HFF-Myc (cell line): ENCODE measurements around the gene HSCB.

Experiments
- DNase-seq: peaks from one replicate; pipeline ENCODE4 v3.0.0-alpha.2; 2011; ENCODE audit warnings: low read depth; ENCODE audit errors: extremely low read depth
- H3K4me3 ChIP-seq: replicated peaks from 2 replicates; pipeline ENCODE4 v1.5.1; 2011; ENCODE audit warnings: low read depth, mild to moderate bottlenecking, control low read depth, low read length
- TF ChIP-seq, protein P1 (sequence below): IDR thresholded peaks from 2 replicates; pipeline ENCODE4 v1.5.1; 2012; ENCODE audit warnings: mild to moderate bottlenecking, low read depth, low read length, control low read depth; ENCODE audit errors: missing control alignments

Gene HSCB

DNA sequence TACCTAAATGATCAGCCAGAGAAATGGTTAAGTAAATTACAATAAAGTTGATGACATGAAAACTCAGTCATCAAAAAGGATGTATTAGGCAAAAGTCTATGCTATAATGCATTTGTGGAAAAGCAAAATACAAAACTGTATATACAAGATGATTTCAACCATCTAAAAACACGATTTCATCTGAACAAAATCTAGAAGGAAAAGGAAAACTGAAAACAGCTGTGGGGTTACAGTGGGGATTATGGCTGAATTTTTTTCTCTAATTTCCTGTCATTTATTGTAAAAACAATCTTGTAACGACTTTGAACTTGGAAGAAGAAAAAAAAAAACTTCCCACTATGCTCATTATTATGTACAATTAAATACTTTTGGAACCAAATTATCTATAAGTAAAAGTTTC lies 30.5 kb upstream of the HSCB start:
- 0 out of 2 replicates have a peak overlapping the region, but pooled peaks have one; percentile 7 for H3K4me3 ChIP-seq
- TF ChIP-seq, protein P1, sequence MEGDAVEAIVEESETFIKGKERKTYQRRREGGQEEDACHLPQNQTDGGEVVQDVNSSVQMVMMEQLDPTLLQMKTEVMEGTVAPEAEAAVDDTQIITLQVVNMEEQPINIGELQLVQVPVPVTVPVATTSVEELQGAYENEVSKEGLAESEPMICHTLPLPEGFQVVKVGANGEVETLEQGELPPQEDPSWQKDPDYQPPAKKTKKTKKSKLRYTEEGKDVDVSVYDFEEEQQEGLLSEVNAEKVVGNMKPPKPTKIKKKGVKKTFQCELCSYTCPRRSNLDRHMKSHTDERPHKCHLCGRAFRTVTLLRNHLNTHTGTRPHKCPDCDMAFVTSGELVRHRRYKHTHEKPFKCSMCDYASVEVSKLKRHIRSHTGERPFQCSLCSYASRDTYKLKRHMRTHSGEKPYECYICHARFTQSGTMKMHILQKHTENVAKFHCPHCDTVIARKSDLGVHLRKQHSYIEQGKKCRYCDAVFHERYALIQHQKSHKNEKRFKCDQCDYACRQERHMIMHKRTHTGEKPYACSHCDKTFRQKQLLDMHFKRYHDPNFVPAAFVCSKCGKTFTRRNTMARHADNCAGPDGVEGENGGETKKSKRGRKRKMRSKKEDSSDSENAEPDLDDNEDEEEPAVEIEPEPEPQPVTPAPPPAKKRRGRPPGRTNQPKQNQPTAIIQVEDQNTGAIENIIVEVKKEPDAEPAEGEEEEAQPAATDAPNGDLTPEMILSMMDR: no peak
- no peak for DNase-seq

DNA sequence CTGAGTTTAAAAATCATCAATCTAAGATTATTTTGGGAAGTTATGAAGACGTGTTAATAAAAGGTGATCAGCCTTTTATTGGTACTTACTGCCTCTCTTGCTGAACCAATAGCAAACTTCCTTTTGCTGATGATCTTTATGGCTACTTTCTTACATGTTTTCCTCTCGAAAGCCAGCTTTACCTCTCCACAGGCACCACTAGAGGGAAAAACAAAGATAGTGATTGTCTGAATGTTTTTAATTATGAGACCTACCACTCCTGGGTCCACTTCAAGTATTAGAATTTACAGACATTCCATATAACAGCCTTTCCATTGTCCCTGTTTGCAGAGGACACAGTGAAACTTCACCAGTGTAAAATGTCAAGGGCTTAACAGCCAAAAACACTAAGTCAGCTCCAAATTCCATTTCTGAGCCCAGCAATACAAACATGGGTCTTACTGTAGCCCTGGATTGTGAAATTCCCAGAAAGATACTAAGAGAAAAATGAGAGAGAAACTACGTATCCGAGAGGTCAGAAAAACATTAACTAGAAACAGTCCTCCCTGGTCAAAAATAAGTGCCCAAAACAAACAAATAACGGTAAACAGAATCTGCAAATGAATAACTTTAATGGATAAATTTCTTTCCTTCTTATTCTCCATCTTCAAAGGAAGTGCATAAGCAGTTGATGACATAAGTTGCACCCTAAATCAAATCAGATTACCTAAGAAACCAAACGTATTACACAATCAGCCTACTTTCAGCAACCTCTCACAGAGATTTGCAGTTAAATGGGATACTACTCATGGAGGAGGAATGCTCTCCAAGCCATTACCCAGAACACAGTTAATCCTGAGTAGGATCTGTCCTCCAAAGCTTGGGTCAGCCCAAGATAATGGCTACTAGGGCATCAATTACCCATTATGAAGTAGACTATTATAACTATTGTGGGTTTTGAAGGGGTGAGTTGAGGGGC lies 29.7 kb upstream of the HSCB start:
- 0 out of 2 replicates have a peak overlapping the region, but pooled peaks have one; percentile 0 for H3K4me3 ChIP-seq
- TF ChIP-seq, protein P1: peak; percentile 16
- DNase-seq: peak; percentile 79

DNA sequence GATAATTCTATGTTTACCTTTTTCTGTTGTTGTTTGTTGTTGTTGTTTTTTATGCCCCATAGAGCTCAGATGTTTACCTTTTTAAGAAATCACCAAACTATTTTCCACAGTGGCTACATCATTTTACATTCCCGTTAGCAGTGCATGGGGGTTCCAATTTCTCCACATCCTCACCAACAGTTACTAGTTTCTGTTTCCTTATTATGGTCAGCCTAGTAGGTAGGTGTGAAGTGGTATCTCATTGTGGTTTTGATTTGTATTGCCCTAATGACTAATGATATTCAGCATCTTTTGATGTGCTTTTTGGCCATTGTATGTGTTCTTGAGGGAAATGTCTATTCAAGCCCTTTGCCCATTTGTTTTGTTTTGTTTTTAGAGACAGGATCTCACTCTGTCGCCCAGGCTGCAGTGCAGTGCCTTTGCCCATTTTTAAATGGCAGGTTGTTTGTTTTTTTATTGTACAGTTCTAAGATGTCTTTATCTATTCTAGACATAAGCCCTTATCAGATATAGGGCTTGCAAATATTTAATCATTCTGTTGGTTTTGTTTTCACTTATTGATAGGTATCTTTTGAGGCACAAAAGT lies 27.7 kb upstream of the HSCB start:
- no peak overlapping the region for H3K4me3 ChIP-seq
- no peak for DNase-seq

DNA sequence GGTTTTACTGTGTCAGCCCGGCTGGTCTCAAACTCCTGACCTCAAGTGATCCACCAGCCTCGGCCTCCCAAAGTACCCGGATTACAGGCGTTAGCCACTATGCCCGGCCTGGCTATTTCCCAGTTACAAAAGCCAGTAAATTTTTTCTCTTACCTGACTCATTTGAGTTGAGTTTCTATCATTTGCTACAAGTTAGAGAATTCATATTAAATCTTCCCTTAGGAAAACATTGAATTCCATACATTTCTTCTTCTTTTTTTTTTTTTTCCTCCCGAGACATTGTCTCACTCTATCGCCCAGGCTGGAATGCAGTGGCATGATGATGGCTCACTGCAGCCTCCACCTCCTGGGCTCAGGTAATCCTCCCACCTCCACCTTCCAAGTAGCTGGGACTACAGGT lies 26.2 kb upstream of the HSCB start:
- TF ChIP-seq, protein P1: no peak
- H3K4me3 ChIP-seq: no peak overlapping the region
- DNase-seq: no peak

More for the DNA sequence above, 27.7 kb upstream of the HSCB start:
- TF ChIP-seq, protein P1: no peak

DNA sequence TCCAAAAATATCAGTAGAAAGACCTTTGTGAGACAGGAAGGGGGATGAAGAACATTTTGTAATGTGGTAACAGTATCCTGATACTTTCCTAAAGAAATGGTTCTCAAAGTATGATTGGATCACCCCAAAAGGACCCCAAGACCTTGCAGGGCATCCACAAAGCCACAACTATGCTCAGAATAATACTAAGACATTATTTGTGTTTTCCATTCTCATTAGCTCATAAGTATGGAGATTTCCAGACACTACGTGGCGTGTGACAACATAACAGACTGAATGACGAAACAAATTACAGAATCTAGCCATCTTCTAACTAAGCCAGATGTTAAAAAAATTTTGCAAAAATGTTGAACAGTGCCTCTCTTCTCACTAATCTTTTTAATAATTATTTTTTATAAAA lies 25.2 kb upstream of the HSCB start:
- no peak overlapping the region for H3K4me3 ChIP-seq
- DNase-seq: no peak
- TF ChIP-seq, protein P1: no peak

DNA sequence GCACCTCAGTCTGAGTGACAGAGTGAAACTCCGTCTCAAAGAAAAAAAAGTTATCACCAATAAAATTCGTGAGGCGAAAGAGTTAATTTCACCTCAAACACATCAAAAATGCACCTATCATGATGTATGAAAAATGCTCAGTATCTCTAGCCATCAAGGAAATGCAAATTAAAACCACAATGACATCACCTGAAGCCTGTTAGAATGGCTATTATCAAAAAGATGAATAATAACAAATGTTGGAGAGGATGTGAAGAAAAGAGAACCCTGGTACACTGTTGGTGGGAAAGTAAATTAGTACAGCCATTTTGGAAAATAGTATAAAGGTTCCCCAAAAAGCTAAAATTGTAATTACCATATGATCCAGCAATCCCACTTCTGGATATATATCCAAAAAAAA lies 23.8 kb upstream of the HSCB start:
- DNase-seq: no peak
- H3K4me3 ChIP-seq: no peak overlapping the region
- TF ChIP-seq, protein P1: no peak
